HL-60 (cell line): Measurements from ENCODE around the gene SH3TC2.

Experiments used
- CTCF ChIP-seq: IDR thresholded peaks from one replicate; pipeline ENCODE4 v1.5.1; 2011; ENCODE audit warnings: low read length, control low read depth, inconsistent platforms; ENCODE audit not compliant: insufficient read depth
- POLR2AphosphoS5 ChIP-seq: IDR thresholded peaks from 2 replicates; pipeline ENCODE4 v1.6.1; 2012; ENCODE audit warnings: low read depth
- SPI1 ChIP-seq: IDR thresholded peaks from 2 replicates; pipeline ENCODE4 v1.6.1; 2012; ENCODE audit warnings: low read depth, mild to moderate bottlenecking, borderline replicate concordance

GRCh38 chr5:148957591-148958202, 105.2 kb downstream of the SH3TC2 start:
- peak; percentile 56 for TF ChIP-seq CTCF
- TF ChIP-seq POLR2AphosphoS5 = no peak
- TF ChIP-seq SPI1 = no peak
